GM19099 (cell line): Measurements from ENCODE around the gene IPMK.

Source experiments
- POLR2A ChIP-seq: IDR thresholded peaks from 3 replicates; pipeline ENCODE4 v1.6.1; 2011; ENCODE audit warnings: low read depth; ENCODE audit not compliant: insufficient read length; ENCODE audit errors: extremely low read depth

The IPMK gene

DNA sequence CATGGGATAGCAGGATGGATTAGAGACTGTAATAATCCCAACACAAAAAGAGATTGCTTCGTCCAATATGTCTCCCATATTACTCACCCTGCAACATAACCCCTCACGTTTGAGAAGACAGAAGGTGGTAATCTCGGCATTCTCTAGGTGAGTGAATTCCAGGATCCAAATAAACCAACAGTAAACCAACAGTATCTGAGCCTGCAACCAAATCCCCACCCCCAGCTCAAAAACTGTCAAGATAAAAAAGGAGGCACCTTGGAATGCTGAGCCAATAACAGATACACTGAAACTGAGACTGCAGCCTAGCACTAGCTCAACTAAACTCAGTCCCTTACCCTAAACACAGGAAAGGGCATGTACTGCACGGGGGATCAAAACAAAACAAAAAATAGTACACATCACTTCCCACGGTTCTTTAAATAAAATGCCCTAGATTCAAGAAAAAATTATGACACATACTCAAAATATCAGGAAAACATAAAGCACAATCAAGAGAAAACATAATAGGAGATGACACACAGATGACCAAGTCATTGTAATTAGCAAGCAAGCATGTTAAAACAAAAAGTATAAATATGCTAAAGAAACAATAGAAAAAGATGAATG, 28.0 kb downstream of the IPMK start:
- TF ChIP-seq POLR2A = no peak

- TF ChIP-seq POLR2A = no peak
Observed at GRCh38 chr10:58237014-58237834, 30.5 kb downstream of the IPMK start.

DNA sequence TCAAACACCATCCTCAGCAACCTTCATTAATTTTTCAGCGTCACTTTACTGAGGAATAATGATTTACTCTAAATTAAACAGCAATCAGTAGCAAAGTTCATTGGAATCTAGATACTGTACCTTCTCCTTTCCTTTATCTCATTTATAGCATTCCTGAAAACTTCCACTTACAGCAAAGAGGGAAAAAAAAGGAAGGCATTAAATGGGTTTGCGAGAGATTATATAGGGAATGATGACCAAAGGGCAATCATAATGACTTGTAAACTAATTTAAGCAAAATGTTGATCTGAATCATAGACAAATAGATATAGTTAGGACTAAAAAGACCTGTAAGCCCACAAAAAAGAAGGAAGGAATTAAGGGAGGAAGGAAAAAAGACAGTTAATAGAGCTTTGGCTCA, 42.0 kb downstream of the IPMK start:
- TF ChIP-seq POLR2A = no peak

DNA sequence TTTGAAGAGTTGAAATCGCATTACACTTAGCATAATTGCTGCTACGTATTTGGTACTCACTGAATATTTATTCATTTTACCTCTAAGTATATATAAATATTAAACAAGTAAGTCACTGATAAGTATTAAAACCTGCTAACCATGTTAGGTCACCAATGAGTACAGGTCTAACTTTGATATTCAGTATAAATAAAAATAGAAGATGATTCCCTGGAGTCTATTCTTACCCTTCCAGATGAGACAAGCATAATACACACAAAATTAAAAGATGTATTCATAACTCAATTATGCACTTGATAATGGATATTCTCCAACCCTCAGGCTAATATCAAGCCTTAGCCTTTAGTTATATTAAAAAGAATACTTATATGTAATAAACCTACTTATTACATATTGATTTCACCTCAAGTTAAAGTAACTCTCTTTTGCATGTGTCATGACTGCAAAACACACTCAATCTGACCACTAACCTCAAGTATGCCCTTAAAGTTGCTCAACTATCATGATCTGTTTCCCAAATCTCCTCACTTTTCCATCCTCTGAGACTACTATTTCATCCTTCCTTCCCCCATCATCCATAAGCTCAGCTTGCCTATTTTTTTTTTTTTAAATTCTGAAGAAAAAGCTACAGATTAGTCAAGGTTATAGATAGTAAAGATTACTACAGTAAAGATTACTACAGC, 46.8 kb downstream of the IPMK start:
- TF ChIP-seq POLR2A = no peak

- TF ChIP-seq POLR2A = no peak
Observed at GRCh38 chr10:58219875-58220274, 47.8 kb downstream of the IPMK start.

DNA sequence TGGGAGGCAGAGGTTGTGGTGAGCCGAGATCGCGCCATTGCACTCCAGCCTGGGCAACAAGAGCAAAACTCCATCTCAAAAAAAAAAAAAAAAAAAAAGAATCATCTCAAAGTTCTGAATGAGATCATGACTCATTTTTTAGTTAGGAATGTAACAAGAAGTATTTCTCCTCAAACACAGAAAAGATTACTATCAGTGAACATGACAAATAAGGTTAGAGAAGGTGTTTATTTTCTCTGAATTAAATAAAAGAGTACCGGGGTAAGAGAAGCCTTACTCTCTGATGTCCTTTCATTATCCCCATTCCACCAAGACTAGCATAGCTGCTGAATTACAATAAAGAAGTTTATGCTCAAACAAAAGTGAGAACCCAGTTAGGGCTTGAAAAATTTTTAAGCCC, 50.1 kb downstream of the IPMK start:
- no peak for TF ChIP-seq POLR2A

GRCh38 chr10:58212622-58213021, 55.1 kb downstream of the IPMK start:
- no peak for TF ChIP-seq POLR2A

- TF ChIP-seq POLR2A = no peak
Observed at GRCh38 chr10:58210160-58210559, 57.5 kb downstream of the IPMK start.

DNA sequence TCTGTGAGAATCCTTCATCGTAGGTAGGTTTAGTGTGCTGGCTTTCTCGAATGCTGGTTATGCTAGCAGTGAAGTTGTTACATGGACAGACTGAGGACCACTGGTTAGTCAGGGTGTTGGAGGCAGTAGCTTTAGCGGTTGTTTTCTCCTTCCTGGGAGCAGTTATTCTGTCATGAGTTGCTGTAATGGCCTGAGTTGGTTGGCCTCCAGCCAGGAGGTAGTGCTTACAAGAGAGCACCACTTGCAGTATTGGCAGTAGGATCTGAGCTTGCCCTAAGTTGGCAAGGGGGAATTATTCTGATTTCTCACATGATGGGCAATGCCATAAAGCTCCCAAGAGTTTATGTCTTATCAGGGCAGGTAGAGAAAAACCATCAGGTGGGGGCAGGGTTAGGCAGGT, 58.0 kb downstream of the IPMK start:
- TF ChIP-seq POLR2A = no peak

DNA sequence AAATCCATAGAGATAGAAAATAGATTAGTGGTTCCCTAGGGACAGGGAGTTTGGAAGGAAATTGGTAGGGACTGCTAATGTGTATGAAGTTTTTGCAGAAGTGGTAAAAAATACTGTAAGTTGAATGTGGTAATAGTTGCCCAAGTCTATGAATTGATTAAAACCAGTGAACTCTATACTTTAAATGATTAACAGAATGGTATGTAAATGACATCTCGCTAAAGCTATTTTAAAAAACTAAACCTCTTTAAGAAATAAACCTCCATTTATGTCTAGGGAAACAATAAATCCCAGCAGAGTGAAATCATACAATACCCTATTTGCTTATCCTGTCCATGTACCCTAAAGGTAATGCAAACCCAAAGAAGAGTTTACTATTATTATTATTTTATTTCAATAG, 61.4 kb downstream of the IPMK start:
- TF ChIP-seq POLR2A = no peak

- TF ChIP-seq POLR2A = no peak
Observed at GRCh38 chr10:58201704-58202103, 66.0 kb downstream of the IPMK start.

- TF ChIP-seq POLR2A = no peak
Observed at GRCh38 chr10:58189269-58189668, 78.4 kb downstream of the IPMK start.

- TF ChIP-seq POLR2A = no peak
Observed at GRCh38 chr10:58184120-58184670, 83.5 kb downstream of the IPMK start.

DNA sequence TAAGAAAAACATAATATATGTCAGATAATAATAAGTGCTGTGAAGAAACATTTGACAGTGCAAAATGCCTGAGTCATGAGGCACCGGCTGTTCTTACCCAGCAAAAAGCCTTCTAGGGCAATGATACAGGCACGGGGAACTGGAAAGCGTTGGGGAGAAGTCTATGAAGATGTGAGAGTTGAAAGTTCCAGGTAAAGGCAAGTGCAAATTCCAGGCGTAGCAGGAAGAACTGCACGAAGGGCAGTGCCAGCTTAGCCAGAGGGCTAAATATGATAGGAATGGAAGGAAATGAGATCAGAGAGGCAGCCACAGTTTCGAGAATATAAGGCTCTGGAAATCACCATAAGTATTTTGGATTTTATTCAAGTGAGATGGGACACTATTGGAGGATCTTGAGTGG, 87.0 kb downstream of the IPMK start:
- no peak for TF ChIP-seq POLR2A

DNA sequence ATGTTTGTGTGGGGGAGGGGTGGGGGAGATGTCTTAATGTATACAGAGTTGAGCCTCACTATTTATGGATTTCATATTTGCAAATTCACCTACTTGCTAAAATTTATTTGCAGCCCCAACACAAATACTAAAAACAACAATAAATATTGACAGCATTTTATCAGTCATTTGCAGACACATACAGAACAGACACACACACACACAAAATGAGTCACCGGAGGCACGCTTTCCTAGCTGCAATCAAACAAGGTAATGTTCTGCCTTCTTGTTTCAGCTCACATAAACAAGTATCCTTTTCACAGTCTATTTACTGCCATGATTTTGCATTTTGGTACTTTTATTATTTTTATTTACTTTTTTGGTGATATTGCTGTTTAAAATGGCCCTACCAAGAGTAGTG, 88.5 kb downstream of the IPMK start:
- no peak for TF ChIP-seq POLR2A

GRCh38 chr10:58178811-58179210, 88.9 kb downstream of the IPMK start:
- TF ChIP-seq POLR2A = no peak

GRCh38 chr10:58177362-58177947, 90.2 kb downstream of the IPMK start:
- no peak for TF ChIP-seq POLR2A
